Erythroblast (primary cell): Measurements from ENCODE around the gene EMX2.

ENCODE experiments used
- GATA1 ChIP-seq: IDR thresholded peaks from 2 replicates; pipeline ENCODE4 v1.6.1; 2011; ENCODE audit warnings: low read depth, mild to moderate bottlenecking, control low read depth, low read length, moderate library complexity
- POLR2A ChIP-seq: IDR thresholded peaks from 2 replicates; pipeline ENCODE4 v1.6.1; 2011; ENCODE audit warnings: mild to moderate bottlenecking, low read length

DNA sequence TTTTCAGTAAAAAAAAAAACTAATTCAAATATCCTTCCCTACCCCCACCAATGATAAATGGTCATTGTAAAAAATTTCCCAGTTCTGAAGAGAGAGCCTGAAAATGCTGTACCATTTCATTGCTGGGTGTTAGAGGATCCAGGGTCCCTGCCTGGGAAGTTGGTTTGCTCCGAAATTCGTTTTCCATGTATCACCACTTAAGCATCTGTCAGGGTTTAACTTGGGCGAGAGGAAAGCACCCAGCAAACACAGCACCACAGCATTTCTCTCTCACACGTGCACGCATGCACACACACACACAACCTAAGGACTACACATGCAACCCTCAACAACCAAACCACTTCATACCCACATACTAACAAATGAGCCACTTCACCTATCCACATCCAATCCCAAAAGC lies 42.1 kb upstream of the EMX2 start:
- TF ChIP-seq POLR2A (no peak), GATA1 (no peak)
